ENCODE results near the gene SPNS2. TPM values are rescaled to one million over a fixed set of nuclear protein-coding genes. Genes with fewer than 3 reads are reported as not detected.

Gene SPNS2
- total and polyA plus RNA-seq, 2 of the 8 experiments (the other 6 are each of a cell fraction or from before 2014, with no cell fraction given): 1.2 to 1.5 TPM

GRCh38 chr17:4557626-4558346 lies 59.1 kb downstream of the SPNS2 start (continued):
- no peak for TF ChIP-seq TBP (IDR thresholded peaks at IDR 0.05; ENCODE audit: low read depth, low read length)
- TF ChIP-seq, protein P1, sequence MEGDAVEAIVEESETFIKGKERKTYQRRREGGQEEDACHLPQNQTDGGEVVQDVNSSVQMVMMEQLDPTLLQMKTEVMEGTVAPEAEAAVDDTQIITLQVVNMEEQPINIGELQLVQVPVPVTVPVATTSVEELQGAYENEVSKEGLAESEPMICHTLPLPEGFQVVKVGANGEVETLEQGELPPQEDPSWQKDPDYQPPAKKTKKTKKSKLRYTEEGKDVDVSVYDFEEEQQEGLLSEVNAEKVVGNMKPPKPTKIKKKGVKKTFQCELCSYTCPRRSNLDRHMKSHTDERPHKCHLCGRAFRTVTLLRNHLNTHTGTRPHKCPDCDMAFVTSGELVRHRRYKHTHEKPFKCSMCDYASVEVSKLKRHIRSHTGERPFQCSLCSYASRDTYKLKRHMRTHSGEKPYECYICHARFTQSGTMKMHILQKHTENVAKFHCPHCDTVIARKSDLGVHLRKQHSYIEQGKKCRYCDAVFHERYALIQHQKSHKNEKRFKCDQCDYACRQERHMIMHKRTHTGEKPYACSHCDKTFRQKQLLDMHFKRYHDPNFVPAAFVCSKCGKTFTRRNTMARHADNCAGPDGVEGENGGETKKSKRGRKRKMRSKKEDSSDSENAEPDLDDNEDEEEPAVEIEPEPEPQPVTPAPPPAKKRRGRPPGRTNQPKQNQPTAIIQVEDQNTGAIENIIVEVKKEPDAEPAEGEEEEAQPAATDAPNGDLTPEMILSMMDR (IDR thresholded peaks at IDR 0.05; ENCODE audit: control extremely low read depth in 1 of 3, insufficient read depth in 1 of 3, low read depth in 1 of 3, low read length in 3 of 3): no peak
- TF ChIP-seq BRCA1 (IDR thresholded peaks at IDR 0.05; ENCODE audit: low read depth, low read length): no peak
